ENCODE results near the gene NUDT8. TPM values are rescaled to one million over a fixed set of nuclear protein-coding genes. Genes with fewer than 3 reads are reported as not detected.

Gene NUDT8
- total RNA-seq, 6 experiments from 2014 or later = 2.0 to 3.0 (median 2.6) TPM

DNA sequence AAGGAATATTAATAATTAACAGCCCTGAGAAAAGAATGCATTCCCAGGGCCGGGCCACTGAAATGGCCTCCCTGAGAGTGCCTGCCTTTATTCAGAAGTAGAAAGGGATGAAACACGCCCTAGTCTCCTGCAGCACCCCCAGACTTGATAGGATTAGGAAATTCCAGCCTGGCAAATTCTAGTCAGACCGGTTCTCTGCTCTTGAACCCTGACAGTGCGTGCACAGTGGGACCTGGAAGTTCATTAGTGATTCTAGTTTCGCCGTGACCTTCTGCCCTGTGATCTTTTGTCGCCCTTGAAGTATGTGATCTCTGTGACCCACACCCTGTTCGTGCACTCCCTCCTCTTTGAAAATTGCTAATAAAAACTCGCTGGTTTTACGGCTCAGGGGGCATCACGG lies 48.3 kb downstream of the NUDT8 start:
- H3K27me3 Mint-ChIP-seq (ENCODE audit: insufficient read depth) = peaks cover 24% of the 10 kb centered on the region

DNA sequence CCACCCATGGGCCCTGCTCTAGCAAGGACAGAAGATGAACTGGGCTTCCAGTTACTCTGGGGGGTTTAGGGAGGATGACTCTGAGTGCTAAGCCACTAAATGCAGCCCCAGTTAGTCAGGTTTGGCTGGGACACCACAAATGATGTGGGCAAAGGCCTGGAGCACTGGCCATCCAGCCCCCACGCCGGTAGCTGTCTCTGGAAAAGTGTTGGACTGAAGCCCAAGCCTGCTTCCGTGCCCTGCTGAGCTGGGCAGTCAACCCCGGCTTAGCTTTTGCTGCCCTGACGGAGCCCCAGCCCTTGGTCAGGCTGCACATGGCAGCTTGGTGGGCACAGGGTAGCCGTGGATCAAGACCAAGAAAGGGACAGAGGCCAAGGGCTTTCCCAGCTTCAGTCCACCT lies 51.8 kb downstream of the NUDT8 start:
- Mint-ChIP-seq H3K4me3 (no peak overlapping the region), H3K4me1 (ENCODE audit: low read depth) (peaks cover 36% of the 10 kb centered on the region), H3K27ac (no peak overlapping the region), H3K9me3 (no peaks in the 10 kb centered on the region), H3K36me3 (ENCODE audit: low read depth) (no peaks in the 10 kb centered on the region), H3K27me3 (ENCODE audit: insufficient read depth) (peaks cover 24% of the 10 kb centered on the region)
- TF ChIP-seq, protein P1, sequence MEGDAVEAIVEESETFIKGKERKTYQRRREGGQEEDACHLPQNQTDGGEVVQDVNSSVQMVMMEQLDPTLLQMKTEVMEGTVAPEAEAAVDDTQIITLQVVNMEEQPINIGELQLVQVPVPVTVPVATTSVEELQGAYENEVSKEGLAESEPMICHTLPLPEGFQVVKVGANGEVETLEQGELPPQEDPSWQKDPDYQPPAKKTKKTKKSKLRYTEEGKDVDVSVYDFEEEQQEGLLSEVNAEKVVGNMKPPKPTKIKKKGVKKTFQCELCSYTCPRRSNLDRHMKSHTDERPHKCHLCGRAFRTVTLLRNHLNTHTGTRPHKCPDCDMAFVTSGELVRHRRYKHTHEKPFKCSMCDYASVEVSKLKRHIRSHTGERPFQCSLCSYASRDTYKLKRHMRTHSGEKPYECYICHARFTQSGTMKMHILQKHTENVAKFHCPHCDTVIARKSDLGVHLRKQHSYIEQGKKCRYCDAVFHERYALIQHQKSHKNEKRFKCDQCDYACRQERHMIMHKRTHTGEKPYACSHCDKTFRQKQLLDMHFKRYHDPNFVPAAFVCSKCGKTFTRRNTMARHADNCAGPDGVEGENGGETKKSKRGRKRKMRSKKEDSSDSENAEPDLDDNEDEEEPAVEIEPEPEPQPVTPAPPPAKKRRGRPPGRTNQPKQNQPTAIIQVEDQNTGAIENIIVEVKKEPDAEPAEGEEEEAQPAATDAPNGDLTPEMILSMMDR (IDR thresholded peaks at IDR 0.05) = no peak
- DNase-seq = no peak

More for the DNA sequence above, 48.3 kb downstream of the NUDT8 start:
- no peak for DNase-seq
- Mint-ChIP-seq H3K9me3 (no peaks in the 10 kb centered on the region), H3K36me3 (ENCODE audit: low read depth) (peaks cover 3% of the 10 kb centered on the region; the same call in 1 of the 2 replicates), H3K4me1 (ENCODE audit: low read depth) (peaks cover 54% of the 10 kb centered on the region), H3K27ac (no peak overlapping the region), H3K4me3 (no peak overlapping the region)
- TF ChIP-seq, protein P1 (IDR thresholded peaks at IDR 0.05) = no peak

Other genes starting within 250 kb of the NUDT8 start
- gene RAD9A, start 238.0 kb downstream of the NUDT8 start, total RNA-seq (2021; fragmentation: NEBNext Ultra II Directional; extraction: Animal tissue kit (Norgen Biotek cat#: 25700)) = 10 to 100 TPM in 1 of 6 experiments, 1 to 10 TPM in 5; 7.6 to 10.3 (median 8.8) TPM
- gene PPP1CA, start 228.1 kb downstream of the NUDT8 start, total RNA-seq (2021; fragmentation: NEBNext Ultra II Directional; extraction: Animal tissue kit (Norgen Biotek cat#: 25700)) = 100 to 1,000 TPM; 162 to 191 (median 180) TPM
- gene TBC1D10C, start 225.9 kb downstream of the NUDT8 start, total RNA-seq (2021; fragmentation: NEBNext Ultra II Directional; extraction: Animal tissue kit (Norgen Biotek cat#: 25700)) = not detected
- under 1 TPM in 5 of 6 experiments, not detected in 1; 0.05 to 0.14 (median 0.06) TPM for gene CARNS1, start 214.3 kb downstream of the NUDT8 start, total RNA-seq (2021; fragmentation: NEBNext Ultra II Directional; extraction: Animal tissue kit (Norgen Biotek cat#: 25700))
- 10 to 100 TPM; 51.5 to 58.4 (median 55.8) TPM for gene RPS6KB2, start 201.4 kb downstream of the NUDT8 start, total RNA-seq (2021; fragmentation: NEBNext Ultra II Directional; extraction: Animal tissue kit (Norgen Biotek cat#: 25700))
- gene PTPRCAP, start 192.3 kb downstream of the NUDT8 start, total RNA-seq (2021; fragmentation: NEBNext Ultra II Directional; extraction: Animal tissue kit (Norgen Biotek cat#: 25700)) = under 1 TPM in 3 of 6 experiments, not detected in 3; 0.35 to 0.50 (median 0.40) TPM
- 100 to 1,000 TPM in 5 of 6 experiments, 10 to 100 TPM in 1; 98.8 to 127 (median 108) TPM for gene CORO1B, start 186.5 kb downstream of the NUDT8 start, total RNA-seq (2021; fragmentation: NEBNext Ultra II Directional; extraction: Animal tissue kit (Norgen Biotek cat#: 25700))
- not detected for gene GPR152, start 177.2 kb downstream of the NUDT8 start, total RNA-seq (2021; fragmentation: NEBNext Ultra II Directional; extraction: Animal tissue kit (Norgen Biotek cat#: 25700))
- gene CABP4, start 174.6 kb downstream of the NUDT8 start, total RNA-seq (2021; fragmentation: NEBNext Ultra II Directional; extraction: Animal tissue kit (Norgen Biotek cat#: 25700)) = not detected
- gene TMEM134, start 160.7 kb downstream of the NUDT8 start, total RNA-seq (2021; fragmentation: NEBNext Ultra II Directional; extraction: Animal tissue kit (Norgen Biotek cat#: 25700)) = 10 to 100 TPM; 28.5 to 43.7 (median 32.2) TPM
- 10 to 100 TPM; 53.0 to 59.4 (median 55.1) TPM for gene AIP, start 146.9 kb downstream of the NUDT8 start, total RNA-seq (2021; fragmentation: NEBNext Ultra II Directional; extraction: Animal tissue kit (Norgen Biotek cat#: 25700))
- 10 to 100 TPM; 19.6 to 30.3 (median 23.5) TPM for gene PITPNM1, start 124.6 kb downstream of the NUDT8 start, total RNA-seq (2021; fragmentation: NEBNext Ultra II Directional; extraction: Animal tissue kit (Norgen Biotek cat#: 25700))
- 10 to 100 TPM; 29.3 to 36.0 (median 31.5) TPM for gene CDK2AP2, start 121.8 kb downstream of the NUDT8 start, total RNA-seq (2021; fragmentation: NEBNext Ultra II Directional; extraction: Animal tissue kit (Norgen Biotek cat#: 25700))
- gene CABP2, start 106.5 kb downstream of the NUDT8 start, total RNA-seq (2021; fragmentation: NEBNext Ultra II Directional; extraction: Animal tissue kit (Norgen Biotek cat#: 25700)) = not detected
- 100 to 1,000 TPM; 497 to 569 (median 512) TPM for gene GSTP1, start 46.1 kb downstream of the NUDT8 start, total RNA-seq (2021; fragmentation: NEBNext Ultra II Directional; extraction: Animal tissue kit (Norgen Biotek cat#: 25700))
- 100 to 1,000 TPM; 130 to 150 (median 135) TPM for gene NDUFV1, start 23.0 kb downstream of the NUDT8 start, total RNA-seq (2021; fragmentation: NEBNext Ultra II Directional; extraction: Animal tissue kit (Norgen Biotek cat#: 25700))
- gene TBX10, start 9.8 kb upstream of the NUDT8 start, total RNA-seq (2021; fragmentation: NEBNext Ultra II Directional; extraction: Animal tissue kit (Norgen Biotek cat#: 25700)) = not detected
- gene ACY3, start 20.8 kb upstream of the NUDT8 start, total RNA-seq (2021; fragmentation: NEBNext Ultra II Directional; extraction: Animal tissue kit (Norgen Biotek cat#: 25700)) = not detected
- gene ALDH3B2, start 44.7 kb upstream of the NUDT8 start, total RNA-seq (2021; fragmentation: NEBNext Ultra II Directional; extraction: Animal tissue kit (Norgen Biotek cat#: 25700)) = not detected

All from HFFc6 (cell line).